Stimulated activated CD8-positive, alpha-beta memory T cell treated with anti-CD3 and anti-CD28 coated beads, Interleukin-12 subunit alpha, Interleukin-12 subunit beta, amount 100 ng/mL, for 24 hours (primary cell): Measurements from ENCODE around the gene RAB11FIP4.

Source experiments
- DNase-seq: peaks from one replicate; pipeline ENCODE4 v3.0.0-alpha.2; 2020; ENCODE audit errors: extremely low read depth

Gene RAB11FIP4

DNA sequence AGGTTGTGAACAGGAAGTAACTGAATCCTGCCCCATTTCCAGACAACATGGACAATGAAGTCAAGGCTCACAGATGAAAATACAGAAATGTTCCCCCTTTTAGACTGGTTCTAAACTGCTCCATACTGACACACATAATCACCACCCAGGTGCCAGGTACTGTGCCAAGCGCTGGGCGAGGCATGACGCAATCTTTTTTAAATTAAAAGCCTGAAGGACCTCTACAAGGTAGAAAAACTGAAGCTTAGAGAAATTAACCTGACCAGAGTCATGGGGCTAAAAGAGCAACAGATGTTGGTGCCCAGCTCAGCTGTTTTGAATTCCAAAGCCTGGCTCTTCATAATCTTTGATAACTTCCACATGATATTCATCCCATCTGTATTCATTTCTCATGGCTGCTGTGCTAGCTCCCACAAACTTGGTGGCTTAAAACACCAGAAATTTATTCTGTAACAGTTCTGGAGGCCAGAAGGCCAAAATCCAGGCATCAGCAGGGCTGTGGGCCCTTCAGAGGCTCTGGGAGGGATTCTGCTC lies 4.9 kb upstream of the RAB11FIP4 start:
- DNase-seq, result no peak

GRCh38 chr17:31387438-31387837 lies 4.0 kb upstream of the RAB11FIP4 start:
- DNase-seq, result no peak

- no peak for DNase-seq
These were observed 3.1 kb upstream of the RAB11FIP4 start for GRCh38 chr17:31388351-31388750.

GRCh38 chr17:31388770-31389656 lies 2.5 kb upstream of the RAB11FIP4 start:
- no peak for DNase-seq

- no peak for DNase-seq
These were observed 1.7 kb upstream of the RAB11FIP4 start for GRCh38 chr17:31389657-31390381.

- no peak for DNase-seq
These were observed 1.1 kb upstream of the RAB11FIP4 start for GRCh38 chr17:31390426-31390747.

- no peak for DNase-seq
These were observed 553 bp upstream of the RAB11FIP4 start for GRCh38 chr17:31390748-31391495.

GRCh38 chr17:31392002-31392855 lies 754 bp downstream of the RAB11FIP4 start:
- DNase-seq, result no peak

- no peak for DNase-seq
These were observed 1.6 kb downstream of the RAB11FIP4 start for GRCh38 chr17:31392856-31393748.

DNA sequence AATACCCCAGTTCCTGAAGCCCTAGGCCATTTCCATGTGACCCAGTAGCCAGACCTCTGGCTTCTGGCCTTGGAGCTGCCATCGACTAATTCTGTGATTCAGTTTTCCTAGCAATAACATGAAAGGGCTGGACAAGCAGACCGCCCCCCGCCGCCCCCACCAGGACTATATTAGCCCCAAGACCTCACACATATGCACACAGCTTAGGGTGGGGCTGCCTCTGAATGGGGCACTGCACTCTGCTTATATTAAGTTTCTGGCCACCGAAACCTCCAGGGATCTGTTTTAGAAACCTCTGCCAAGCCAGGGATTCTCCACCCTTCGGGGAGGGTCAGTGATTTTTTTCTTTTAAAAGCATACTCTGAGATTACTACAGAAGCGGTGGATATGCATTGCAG lies 2.3 kb downstream of the RAB11FIP4 start:
- DNase-seq, result no peak

DNA sequence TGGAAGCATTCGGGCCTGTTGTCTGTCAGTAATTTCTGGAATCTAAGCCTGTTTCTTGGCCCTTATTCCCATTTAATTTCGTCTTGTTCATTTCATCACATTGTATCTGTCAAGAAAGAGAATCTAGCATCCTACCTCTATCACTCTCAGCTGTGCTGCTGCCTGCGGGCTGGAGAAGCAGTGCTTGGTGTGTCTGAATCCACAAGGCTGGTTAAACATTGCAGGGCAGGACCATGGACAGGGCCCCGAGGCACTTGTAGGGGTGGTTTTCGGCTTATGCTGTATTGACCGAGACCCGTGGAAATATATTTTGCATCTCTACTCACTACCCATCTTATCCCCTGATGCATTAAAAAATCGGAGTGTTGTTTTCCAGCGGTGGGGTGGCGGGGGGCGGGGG lies 3.1 kb downstream of the RAB11FIP4 start:
- DNase-seq, result no peak

- no peak for DNase-seq
These were observed 5.9 kb downstream of the RAB11FIP4 start for GRCh38 chr17:31397256-31397939.

- no peak for DNase-seq
These were observed 7.2 kb downstream of the RAB11FIP4 start for GRCh38 chr17:31398381-31399311.

- DNase-seq, result no peak
These were observed 9.0 kb downstream of the RAB11FIP4 start for GRCh38 chr17:31400481-31400950.

DNA sequence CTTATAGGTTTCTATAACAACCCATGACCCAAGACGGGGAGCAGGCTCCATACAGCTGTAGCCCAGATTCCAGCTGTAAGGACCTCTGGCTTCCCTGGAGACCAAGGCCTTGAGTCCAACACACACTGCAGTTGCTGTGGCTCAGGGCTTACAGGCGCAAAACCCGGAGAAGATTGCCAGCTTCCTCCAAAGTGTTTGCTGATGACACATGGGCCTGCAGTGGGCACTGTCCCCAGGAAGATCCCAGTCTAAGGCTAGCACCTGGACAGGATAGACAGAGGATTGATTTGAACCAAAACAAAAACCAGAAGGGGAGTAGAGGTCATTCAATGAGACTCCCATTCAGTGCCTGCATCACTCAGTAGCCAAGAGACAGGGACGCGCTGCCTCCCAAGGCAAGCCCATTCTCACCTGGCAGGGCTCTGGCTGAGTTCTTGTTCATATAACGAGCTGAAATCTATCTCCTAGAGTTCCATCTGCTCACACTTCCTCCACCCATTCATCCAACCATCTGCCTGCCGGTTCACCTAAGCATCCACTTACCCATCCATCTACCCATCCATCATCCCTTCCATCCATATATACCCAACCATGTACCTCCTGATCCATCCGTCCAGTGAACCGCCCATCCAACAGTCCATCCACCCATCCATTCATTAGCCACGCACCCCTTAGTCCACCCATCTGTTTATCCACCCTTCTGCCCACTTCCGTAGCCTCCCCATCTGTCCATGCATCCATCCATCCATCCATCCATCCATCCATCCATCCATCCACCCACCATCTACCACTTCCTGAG lies 10.2 kb downstream of the RAB11FIP4 start:
- no peak for DNase-seq

DNA sequence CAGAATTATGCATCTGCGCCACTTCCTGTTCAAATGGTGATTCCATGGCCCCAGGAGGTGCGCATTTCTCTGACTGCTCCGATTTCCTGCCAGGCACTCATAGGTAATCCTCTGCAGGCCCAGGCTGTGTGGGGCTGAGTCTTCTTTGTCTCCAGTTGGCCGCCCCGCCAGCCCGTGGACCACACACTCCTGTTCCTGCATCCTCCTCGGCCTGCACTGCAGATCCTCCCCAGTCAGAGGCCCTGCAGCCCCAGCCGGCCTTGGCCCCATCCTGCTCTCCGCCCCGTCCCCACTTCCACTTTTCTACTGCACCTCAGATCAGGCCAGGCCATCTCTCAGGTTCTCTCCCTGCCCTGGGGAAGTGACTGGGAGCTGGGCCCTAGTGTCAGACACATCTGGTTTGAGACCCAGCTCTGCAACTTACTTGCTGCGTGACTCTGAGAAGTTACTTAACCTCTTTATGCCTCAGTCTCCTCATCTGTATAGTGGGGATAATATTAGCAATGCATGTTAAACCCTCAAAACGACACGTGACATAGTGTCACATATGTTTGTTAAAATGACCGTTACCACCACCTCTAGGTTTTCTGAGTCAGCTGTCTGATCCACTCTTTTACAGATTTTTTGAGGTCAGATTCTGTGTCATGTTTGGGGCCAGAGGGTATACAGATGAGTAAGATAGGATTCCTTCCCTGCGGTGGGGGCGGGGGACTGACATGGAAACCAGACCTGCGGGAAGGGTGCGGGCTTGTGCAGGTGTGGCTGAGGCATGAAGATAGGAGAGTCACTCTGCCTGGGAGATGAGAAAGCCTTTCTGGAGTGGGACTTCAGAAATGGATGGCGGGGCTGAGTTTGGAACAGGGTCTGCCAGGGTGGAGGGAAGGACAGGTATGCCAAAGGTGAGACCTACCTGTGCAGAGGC lies 12.8 kb downstream of the RAB11FIP4 start:
- no peak for DNase-seq
